ENCODE results near the gene PRM1. TPM values are rescaled to one million over a fixed set of nuclear protein-coding genes. Genes with fewer than 3 reads are reported as not detected.

PRM1 gene
- total and polyA plus RNA-seq, 2 of the 13 experiments (the other 11 are each of a cell fraction or from before 2014, with no cell fraction given): not detected

- TF ChIP-seq ZFYVE20 (CRISPR knock-in tag; IDR thresholded peaks at IDR 0.05; ENCODE audit: borderline replicate concordance, low read depth) (no peak), MXI1 (IDR thresholded peaks at IDR 0.05; ENCODE audit: borderline replicate concordance, low read depth, low read length) (no peak), PAXIP1 (CRISPR knock-in tag; conservative IDR thresholded peaks at IDR 0.05) (peak; percentile 48), ZNF776 (CRISPR knock-in tag; IDR thresholded peaks at IDR 0.05) (no peak), CSRNP1 (CRISPR knock-in tag; IDR thresholded peaks at IDR 0.05) (no peak), ZNF567 (CRISPR knock-in tag; IDR thresholded peaks at IDR 0.05; ENCODE audit: borderline replicate concordance) (no peak), MTA3 (CRISPR knock-in tag; IDR thresholded peaks at IDR 0.05) (no peak), KLF15 (CRISPR knock-in tag; IDR thresholded peaks at IDR 0.05; ENCODE audit: borderline replicate concordance) (no peak), NKX3-1 (CRISPR knock-in tag; IDR thresholded peaks at IDR 0.05) (no peak), ZNF660 (CRISPR knock-in tag; IDR thresholded peaks at IDR 0.05; ENCODE audit: borderline replicate concordance, low read depth) (no peak), RFX5 (IDR thresholded peaks at IDR 0.05; ENCODE audit: low read depth, low read length) (no peak), HNF4G (IDR thresholded peaks at IDR 0.05; ENCODE audit: borderline replicate concordance, low read depth, low read length) (peak; percentile 42; the same call in 1 of the 2 replicates), HNF4G (CRISPR knock-in tag; IDR thresholded peaks at IDR 0.05; ENCODE audit: borderline replicate concordance, low read depth) (no peak), CENPX (CRISPR knock-in tag; IDR thresholded peaks at IDR 0.05) (no peak), ZBTB14 (CRISPR knock-in tag; IDR thresholded peaks at IDR 0.05) (no peak)
- TF ChIP-seq, protein P1, sequence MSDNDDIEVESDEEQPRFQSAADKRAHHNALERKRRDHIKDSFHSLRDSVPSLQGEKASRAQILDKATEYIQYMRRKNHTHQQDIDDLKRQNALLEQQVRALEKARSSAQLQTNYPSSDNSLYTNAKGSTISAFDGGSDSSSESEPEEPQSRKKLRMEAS (IDR thresholded peaks at IDR 0.05): 0 out of 2 replicates have a peak, but pooled peaks have one; percentile 46
- TF ChIP-seq, protein P2, sequence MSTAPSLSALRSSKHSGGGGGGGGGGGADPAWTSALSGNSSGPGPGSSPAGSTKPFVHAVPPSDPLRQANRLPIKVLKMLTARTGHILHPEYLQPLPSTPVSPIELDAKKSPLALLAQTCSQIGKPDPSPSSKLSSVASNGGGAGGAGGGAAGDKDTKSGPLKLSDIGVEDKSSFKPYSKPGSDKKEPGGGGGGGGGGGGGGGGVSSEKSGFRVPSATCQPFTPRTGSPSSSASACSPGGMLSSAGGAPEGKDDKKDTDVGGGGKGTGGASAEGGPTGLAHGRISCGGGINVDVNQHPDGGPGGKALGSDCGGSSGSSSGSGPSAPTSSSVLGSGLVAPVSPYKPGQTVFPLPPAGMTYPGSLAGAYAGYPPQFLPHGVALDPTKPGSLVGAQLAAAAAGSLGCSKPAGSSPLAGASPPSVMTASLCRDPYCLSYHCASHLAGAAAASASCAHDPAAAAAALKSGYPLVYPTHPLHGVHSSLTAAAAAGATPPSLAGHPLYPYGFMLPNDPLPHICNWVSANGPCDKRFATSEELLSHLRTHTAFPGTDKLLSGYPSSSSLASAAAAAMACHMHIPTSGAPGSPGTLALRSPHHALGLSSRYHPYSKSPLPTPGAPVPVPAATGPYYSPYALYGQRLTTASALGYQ (CRISPR knock-in tag; IDR thresholded peaks at IDR 0.05): no peak
Measured at GRCh38 chr16:11273721-11274324, 7.3 kb downstream of the PRM1 start (continued).
